IPS-18a (cell line): Measurements from ENCODE around the gene AKAP1.

Source experiments
- H3K27ac ChIP-seq: one replicate; pipeline ENCODE4 v1.5.1; 2013; ENCODE audit warnings: low read length
- H3K27me3 ChIP-seq: one replicate; pipeline ENCODE4 v1.6.1; 2013; ENCODE audit warnings: mild to moderate bottlenecking, low read length; ENCODE audit not compliant: control insufficient read depth, insufficient read depth
- H3K36me3 ChIP-seq: one replicate; pipeline ENCODE4 v1.6.1; 2013; ENCODE audit warnings: low read depth, low read length; ENCODE audit not compliant: control insufficient read depth
- H3K4me1 ChIP-seq: one replicate; pipeline ENCODE4 v1.6.1; 2013; ENCODE audit warnings: low read depth, low read length; ENCODE audit not compliant: control insufficient read depth
- H3K4me3 ChIP-seq: one replicate; pipeline ENCODE4 v1.5.1; 2013; ENCODE audit warnings: low read length
- H3K9ac ChIP-seq: one replicate; pipeline ENCODE4 v1.6.1; 2013; ENCODE audit warnings: mild to moderate bottlenecking, low read length, moderate library complexity
- H3K9me3 ChIP-seq: one replicate; pipeline ENCODE4 v1.6.1; 2013; ENCODE audit warnings: low read depth, low read length; ENCODE audit not compliant: control insufficient read depth

AKAP1 gene

DNA sequence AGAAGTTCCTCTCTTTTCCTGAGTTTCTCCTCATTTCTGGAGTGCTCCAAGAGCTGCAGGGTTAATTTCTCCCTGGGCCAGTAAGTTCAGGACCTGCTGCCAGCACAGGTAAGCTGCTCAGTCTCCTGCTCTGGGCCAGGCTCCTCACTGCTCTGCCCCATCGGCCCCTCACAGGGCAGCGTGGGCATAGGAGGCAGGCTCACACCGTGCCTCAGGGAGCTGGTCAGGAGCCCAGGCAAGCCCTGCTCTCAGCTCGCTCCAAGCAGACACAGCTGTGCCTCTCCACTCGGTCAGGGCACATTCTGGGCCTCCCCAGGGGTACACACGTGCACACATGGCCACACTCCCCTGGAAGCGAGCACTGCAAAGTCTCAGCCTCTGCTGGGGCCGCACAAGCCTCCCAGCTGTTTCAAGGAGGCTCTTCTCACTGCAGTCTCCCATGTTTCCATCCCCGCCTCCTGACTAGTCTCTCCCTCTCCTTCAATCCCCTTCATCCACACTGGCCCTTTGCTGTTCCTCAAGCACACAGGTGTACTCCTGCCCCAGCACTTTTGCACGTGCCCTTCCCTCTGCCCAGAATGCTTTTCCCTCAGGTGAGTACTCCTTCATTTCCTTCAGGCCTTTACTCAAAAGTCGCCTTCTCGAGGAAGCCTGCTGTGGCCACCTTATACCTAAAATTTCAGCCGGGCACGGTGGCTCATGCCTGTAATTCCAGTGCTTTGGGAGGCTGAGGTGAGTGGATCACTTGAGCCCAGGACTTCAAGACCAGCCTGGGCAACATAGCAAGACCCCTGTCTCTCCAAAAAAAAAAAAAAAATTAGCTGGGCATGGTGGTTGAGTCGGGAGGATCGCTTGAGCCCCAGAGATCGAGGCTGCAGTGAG, 53.2 kb downstream of the AKAP1 start:
- no peaks in the 10 kb centered on the region for H3K9me3 ChIP-seq
- no peak overlapping the region for H3K9ac ChIP-seq
- no peak overlapping the region for H3K27ac ChIP-seq
- H3K36me3 ChIP-seq = no peaks in the 10 kb centered on the region
- H3K4me3 ChIP-seq = no peak overlapping the region
- H3K4me1 ChIP-seq = peaks cover 9% of the 10 kb centered on the region
- no peaks in the 10 kb centered on the region for H3K27me3 ChIP-seq

DNA sequence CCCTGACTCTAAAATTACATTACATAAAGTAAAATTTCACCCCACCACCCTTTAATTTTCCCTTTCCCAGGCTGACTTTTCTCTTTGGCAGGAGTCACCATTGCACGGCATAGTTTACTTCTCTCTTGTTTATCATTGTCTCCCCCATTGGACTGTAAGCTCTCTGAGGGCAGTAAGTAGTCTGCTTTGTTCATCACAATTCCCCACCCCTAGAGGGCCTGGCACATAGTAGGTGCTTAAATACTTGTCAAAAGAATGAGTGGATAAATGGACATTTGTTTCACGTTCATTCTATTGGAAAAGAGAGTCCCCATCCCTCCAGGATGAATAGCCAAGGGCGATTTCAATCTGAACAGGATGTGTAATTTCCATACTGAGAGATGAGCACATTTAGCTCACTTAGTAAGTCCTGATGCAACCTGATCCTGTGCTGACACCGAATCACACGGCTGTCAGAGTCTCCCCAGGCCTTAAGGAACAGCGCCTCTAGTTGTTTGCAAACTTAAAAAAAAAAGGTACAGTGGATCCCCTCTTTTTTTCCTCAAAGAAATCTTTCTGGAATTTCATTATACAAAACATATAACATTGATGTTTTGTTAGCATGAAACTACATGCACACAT, 54.0 kb downstream of the AKAP1 start:
- no peak overlapping the region for H3K4me3 ChIP-seq
- no peaks in the 10 kb centered on the region for H3K27me3 ChIP-seq
- H3K36me3 ChIP-seq = no peaks in the 10 kb centered on the region

DNA sequence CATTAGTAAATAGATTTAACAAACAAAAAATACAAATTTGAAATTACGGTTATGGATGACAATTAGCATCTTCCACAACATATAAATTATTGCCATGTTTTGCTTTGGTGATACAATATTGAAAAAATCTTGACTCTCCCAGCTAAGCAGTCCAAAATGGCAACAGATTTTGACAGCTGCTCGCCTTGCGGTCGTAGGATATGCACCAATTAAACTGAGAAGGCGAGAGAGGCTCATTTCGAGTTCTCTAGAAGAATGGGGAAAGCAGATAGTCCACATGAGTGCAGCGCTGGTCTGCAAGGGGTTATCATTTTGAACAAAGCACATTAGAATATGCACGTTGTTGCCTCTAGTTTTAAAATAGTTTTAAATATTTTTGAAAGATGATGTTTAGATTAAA, 55.3 kb downstream of the AKAP1 start:
- Histone ChIP-seq H3K36me3 (no peaks in the 10 kb centered on the region), H3K27ac (no peak overlapping the region), H3K4me1 (peaks cover 15% of the 10 kb centered on the region), H3K27me3 (no peaks in the 10 kb centered on the region), H3K4me3 (no peak overlapping the region), H3K9me3 (no peaks in the 10 kb centered on the region), H3K9ac (no peak overlapping the region)

More for the DNA sequence above, 54.0 kb downstream of the AKAP1 start:
- H3K9me3 ChIP-seq = no peaks in the 10 kb centered on the region
- H3K4me1 ChIP-seq = peaks cover 4% of the 10 kb centered on the region
- H3K27ac ChIP-seq = no peak overlapping the region
- H3K9ac ChIP-seq = no peak overlapping the region

DNA sequence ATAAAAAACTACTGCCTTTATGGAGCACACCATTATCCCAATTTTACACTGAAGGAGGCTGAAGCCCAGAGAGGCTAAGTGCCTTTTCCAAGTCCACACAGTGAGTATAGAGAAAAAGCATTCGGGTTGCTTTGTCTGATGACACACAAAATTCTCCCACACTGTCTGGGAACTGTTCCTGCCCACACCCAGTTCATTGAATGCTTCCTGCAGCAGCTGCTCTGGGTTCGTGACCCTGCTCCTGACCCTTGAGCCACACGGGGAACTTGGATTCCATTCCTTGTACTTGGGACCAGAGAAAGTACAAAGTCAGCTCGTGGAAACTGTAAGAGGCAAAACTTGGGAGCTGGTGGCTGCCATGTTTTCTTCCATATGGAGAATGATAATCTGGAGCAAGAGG, 57.9 kb downstream of the AKAP1 start:
- Histone ChIP-seq H3K36me3 (no peaks in the 10 kb centered on the region), H3K9ac (no peak overlapping the region), H3K27me3 (no peaks in the 10 kb centered on the region), H3K4me1 (peaks cover 12% of the 10 kb centered on the region), H3K9me3 (no peaks in the 10 kb centered on the region), H3K27ac (no peak overlapping the region), H3K4me3 (no peak overlapping the region)

DNA sequence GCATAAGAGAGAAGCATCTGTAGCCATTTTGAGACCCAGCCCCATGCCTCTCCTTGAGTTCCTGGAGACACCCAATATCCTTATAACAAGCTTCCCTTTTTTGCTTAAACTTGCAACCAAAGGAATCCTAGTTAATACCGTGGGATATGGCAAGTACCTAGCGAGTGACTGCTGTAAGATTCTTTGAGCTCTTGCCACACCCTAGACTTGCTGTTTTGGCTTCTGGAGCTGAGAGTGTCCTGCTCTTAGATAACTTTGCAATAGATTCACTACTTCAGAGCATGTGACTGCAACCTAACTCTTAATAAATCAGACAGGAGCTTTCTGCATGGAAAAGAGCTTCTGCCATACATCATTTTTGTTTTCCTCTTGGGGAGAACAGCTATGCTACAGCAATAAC, 58.3 kb downstream of the AKAP1 start:
- Histone ChIP-seq H3K4me3 (no peak overlapping the region), H3K9me3 (no peaks in the 10 kb centered on the region), H3K4me1 (peaks cover 12% of the 10 kb centered on the region), H3K27me3 (no peaks in the 10 kb centered on the region), H3K27ac (no peak overlapping the region), H3K36me3 (no peaks in the 10 kb centered on the region), H3K9ac (no peak overlapping the region)

DNA sequence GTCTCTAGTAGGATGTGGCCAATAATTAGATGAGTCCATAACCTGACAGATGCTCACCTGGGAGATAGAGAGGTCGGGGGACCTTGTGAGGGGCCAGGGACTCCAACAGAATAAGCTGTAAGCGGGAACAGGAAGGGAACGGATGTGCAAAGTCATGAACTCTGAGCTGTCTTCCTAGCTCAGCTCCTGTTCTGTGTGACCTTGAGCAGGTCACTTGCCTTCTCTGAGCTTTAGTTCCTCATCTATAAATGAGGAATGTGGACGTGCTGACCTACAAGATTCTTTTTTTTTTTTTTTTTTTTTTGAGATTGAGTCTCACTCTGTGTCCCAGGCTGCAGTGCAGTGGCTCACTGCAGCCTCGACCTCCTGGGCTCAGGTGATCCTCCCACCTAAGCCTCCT, 58.9 kb downstream of the AKAP1 start:
- no peak overlapping the region for H3K27ac ChIP-seq
- peaks cover 12% of the 10 kb centered on the region for H3K4me1 ChIP-seq
- H3K4me3 ChIP-seq = no peak overlapping the region
- H3K36me3 ChIP-seq = no peaks in the 10 kb centered on the region
- no peaks in the 10 kb centered on the region for H3K9me3 ChIP-seq
- H3K9ac ChIP-seq = no peak overlapping the region
- H3K27me3 ChIP-seq = no peaks in the 10 kb centered on the region

DNA sequence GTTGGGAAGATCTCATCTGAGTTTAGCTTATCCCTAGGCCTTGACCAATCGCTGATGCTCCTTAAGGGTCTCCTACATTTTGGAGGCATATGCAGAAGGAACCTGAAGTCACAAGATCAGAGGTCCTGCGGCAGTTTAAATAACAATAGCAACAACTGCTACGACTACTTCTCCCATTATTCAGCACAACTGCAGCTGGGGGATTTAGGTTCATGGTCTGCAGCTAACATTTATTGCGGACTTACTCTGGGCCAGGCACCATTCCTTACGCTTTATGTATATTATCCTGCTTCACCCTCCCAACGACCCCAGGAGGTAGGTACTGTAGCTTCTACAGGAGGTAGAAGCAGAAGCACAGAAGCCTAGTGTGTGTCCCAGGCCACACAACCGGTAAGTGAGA, 59.5 kb downstream of the AKAP1 start:
- H3K4me3 ChIP-seq = no peak overlapping the region
- H3K36me3 ChIP-seq = no peaks in the 10 kb centered on the region
- H3K4me1 ChIP-seq = peaks cover 12% of the 10 kb centered on the region
- H3K9ac ChIP-seq = no peak overlapping the region
- no peaks in the 10 kb centered on the region for H3K27me3 ChIP-seq
- H3K9me3 ChIP-seq = no peaks in the 10 kb centered on the region
- no peak overlapping the region for H3K27ac ChIP-seq

DNA sequence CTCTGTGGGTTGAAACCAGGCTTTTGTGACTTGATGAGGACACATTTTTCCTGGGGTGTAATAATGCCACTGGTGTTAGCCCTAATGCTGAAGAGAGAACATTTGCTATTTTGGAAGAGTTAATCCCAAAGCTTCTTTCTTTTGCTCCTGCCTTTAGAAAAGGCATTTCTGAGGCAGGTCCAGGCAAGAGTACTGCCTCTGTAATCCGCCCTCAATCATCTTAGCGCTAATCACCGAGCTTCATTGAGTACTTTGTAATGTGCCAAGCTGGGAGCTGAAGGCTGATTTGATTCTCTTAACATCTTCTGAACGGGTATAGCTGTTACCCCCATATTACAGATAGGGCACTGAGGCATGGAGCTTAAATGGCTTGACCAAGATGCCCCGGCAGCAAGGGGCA, 60.3 kb downstream of the AKAP1 start:
- Histone ChIP-seq H3K27ac (no peak overlapping the region), H3K9ac (no peak overlapping the region), H3K36me3 (no peaks in the 10 kb centered on the region), H3K9me3 (no peaks in the 10 kb centered on the region), H3K4me3 (no peak overlapping the region), H3K27me3 (no peaks in the 10 kb centered on the region), H3K4me1 (peaks cover 12% of the 10 kb centered on the region)

DNA sequence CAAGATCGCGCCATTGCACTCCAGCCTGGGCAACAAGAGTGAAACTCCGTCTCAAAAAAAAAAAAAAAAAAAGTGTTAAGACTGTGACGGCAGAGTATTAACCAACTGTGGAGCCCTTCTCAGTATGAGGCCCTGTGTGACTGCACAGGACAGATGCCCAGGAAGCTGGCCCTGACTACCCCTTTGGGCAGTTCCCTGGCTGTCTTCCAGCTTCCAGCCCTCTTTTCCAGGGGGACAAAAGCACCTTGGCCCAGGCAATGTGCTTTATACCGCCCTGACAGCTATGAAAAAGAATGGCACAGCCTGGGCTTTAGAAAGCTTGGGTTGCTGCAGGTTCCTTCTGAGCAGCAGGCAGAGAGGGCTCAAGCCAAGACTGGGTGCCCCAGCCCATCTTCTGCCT, 61.2 kb downstream of the AKAP1 start:
- H3K9ac ChIP-seq = no peak overlapping the region
- no peak overlapping the region for H3K27ac ChIP-seq
- H3K9me3 ChIP-seq = no peaks in the 10 kb centered on the region
- no peaks in the 10 kb centered on the region for H3K27me3 ChIP-seq
- no peak overlapping the region for H3K4me3 ChIP-seq
- no peaks in the 10 kb centered on the region for H3K36me3 ChIP-seq
- peaks cover 12% of the 10 kb centered on the region for H3K4me1 ChIP-seq

DNA sequence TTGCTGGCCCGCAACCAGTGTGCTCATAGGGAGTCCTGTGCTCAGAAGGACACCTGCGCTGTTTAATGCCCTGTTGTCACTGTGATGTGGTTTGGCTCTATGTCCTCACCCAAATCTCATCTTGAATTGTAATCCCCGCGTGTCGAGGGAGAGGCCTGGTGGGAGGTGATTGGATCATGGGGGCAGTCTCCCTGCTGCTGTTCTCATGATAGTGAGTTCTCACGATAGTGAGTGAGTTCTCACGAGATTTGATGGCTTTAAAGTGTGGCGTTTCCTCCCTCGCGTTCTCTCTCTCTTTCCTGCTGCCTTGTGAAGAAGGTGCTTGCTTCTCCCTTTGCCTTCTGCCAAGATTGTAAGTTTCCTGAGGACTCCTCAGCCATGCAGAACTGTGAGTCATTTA, 66.8 kb downstream of the AKAP1 start:
- no peak overlapping the region for H3K9ac ChIP-seq
- H3K27me3 ChIP-seq = no peaks in the 10 kb centered on the region
- no peak overlapping the region for H3K4me3 ChIP-seq
- no peaks in the 10 kb centered on the region for H3K36me3 ChIP-seq
- no peak overlapping the region for H3K27ac ChIP-seq
- H3K4me1 ChIP-seq = no peaks in the 10 kb centered on the region
- no peaks in the 10 kb centered on the region for H3K9me3 ChIP-seq

DNA sequence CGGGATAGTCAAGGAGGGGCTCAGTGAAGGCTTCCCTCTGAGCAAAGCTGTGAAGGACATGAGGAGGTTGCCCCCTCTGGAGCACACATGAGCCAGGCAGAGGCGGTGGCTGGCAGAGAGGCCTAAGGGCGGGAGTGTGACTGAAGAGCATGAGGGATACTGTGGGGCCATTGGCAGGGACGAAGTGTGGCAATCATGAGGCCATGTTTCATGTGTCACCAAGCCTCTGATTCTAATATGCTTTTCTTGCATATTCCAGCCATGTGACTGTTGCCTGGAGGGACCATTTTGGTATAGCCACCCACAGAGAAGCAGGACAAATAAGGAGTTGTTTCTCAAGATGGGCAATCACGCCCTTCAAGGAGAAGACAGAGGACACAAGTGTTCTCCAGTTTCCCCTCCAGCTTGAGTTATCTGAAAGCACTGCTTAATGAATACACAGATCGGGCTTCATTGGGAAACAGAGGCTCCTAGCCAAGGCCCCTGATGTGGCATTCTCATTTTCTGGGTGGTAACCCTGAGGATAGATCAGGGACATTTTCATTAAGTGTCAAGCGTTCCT, 68.0 kb downstream of the AKAP1 start:
- no peaks in the 10 kb centered on the region for H3K36me3 ChIP-seq
- H3K9me3 ChIP-seq = no peaks in the 10 kb centered on the region
- no peaks in the 10 kb centered on the region for H3K4me1 ChIP-seq
- no peaks in the 10 kb centered on the region for H3K27me3 ChIP-seq
- H3K9ac ChIP-seq = no peak overlapping the region
- no peak overlapping the region for H3K4me3 ChIP-seq
- no peak overlapping the region for H3K27ac ChIP-seq
